GM12878 (cell line): ENCODE measurements around the gene CNKSR3. TPM values are rescaled to one million over a fixed set of nuclear protein-coding genes. Genes with fewer than 3 reads are reported as not detected.

ENCODE experiments used
- ATAC-seq: fragments of 200-7000 bp; cut with Tn5 transposase; 3 replicates; pipeline ENCODE4 v1.9.1; 2020; ENCODE audit warnings: mild to moderate bottlenecking, moderate library complexity
- BruUV-seq: library from RNA; stranded (reverse); fragments of 400-500 nt; replicated peaks from 2 replicates; lab custom pipeline; 2021; lab: Mats Ljungman, UMichigan
- CTCF ChIA-PET: fragments of 300-600 bp; sonication (Branson Sonifier 250); formaldehyde crosslinking; extraction: SDS; loops from one replicate; lab custom pipeline; 2021; ENCODE audit warnings: inconsistent platforms; lab: Yijun Ruan, JAX
- POLR2A ChIA-PET: fragments of 350-600 bp; formaldehyde crosslinking; extraction: SDS; loops from one replicate; lab custom pipeline; 2021; ENCODE audit warnings: inconsistent platforms; lab: Charles Lee
- RAD21 ChIA-PET: fragments of 300-600 bp; sonication (Branson Sonifier 250); formaldehyde crosslinking; loops from one replicate; lab custom pipeline; 2023; ENCODE audit warnings: antibody characterized with exemption; ENCODE audit not compliant: unreplicated experiment; lab: Charles Lee
- SMC1A ChIA-PET: fragments of 300-600 bp; sonication (Branson Sonifier 250); formaldehyde crosslinking; loops from one replicate; lab custom pipeline; 2023; ENCODE audit not compliant: unreplicated experiment, uncharacterized antibody; lab: Charles Lee
- DNase-seq: peaks from one replicate; pipeline ENCODE4 v3.0.0-alpha.2; 2011; ENCODE audit warnings: low read depth, low spot score
- FAIRE-seq: peaks from 3 replicates; lab custom pipeline; 2011; peaks lifted over from hg19 to GRCh38; lab: Jason Lieb, UNC
- H2AFZ ChIP-seq: 2 replicates; pipeline ENCODE4 v1.6.0; 2011; ENCODE audit warnings: low read depth, low read length, control low read depth; ENCODE audit not compliant: control insufficient read depth
- H3K27ac ChIP-seq: 2 replicates; pipeline ENCODE4 v1.5.1; 2011; ENCODE audit warnings: control low read depth; ENCODE audit not compliant: control insufficient read depth, insufficient read depth
- H3K27me3 ChIP-seq, 2 experiments: replicated peaks in 1 of 2; 2 replicates each; pipeline versions ENCODE4 v1.6.0 to v1.6.1; 2011; ENCODE audit warnings: low read length in 1 of 2; ENCODE audit not compliant: control insufficient read depth in 2 of 2, insufficient read depth in 2 of 2
- H3K36me3 ChIP-seq, 2 experiments: 2 replicates each; pipeline ENCODE4 v1.5.1; 2011; ENCODE audit warnings: low read length in 1 of 2; ENCODE audit not compliant: control insufficient read depth in 2 of 2, insufficient read depth in 2 of 2
- H3K4me1 ChIP-seq: 2 replicates; pipeline ENCODE4 v1.6.1; 2011; ENCODE audit warnings: mild to moderate bottlenecking, low read length, moderate library complexity, mixed read lengths; ENCODE audit not compliant: control insufficient read depth, insufficient read depth
- H3K4me2 ChIP-seq: 2 replicates; pipeline ENCODE4 v1.6.0; 2011; ENCODE audit warnings: control low read depth; ENCODE audit not compliant: control insufficient read depth, insufficient read depth
- H3K4me3 ChIP-seq: fragments of 200-600 bp; sonication (generic); 2 replicates; pipeline ENCODE4 v1.5.1; 2016
- H3K79me2 ChIP-seq: 2 replicates; pipeline ENCODE4 v1.6.0; 2011; ENCODE audit warnings: low read length; ENCODE audit not compliant: control insufficient read depth, insufficient read depth
- H3K9ac ChIP-seq: 2 replicates; pipeline ENCODE4 v1.8.0; 2011; ENCODE audit warnings: low read length, control low read depth, mixed read lengths; ENCODE audit not compliant: control insufficient read depth, insufficient read depth
- H3K9me3 ChIP-seq: replicated peaks from 3 replicates; pipeline ENCODE4 v1.5.1; 2011; ENCODE audit warnings: mild to moderate bottlenecking, low read length; ENCODE audit not compliant: control insufficient read depth, insufficient read depth
- H4K20me1 ChIP-seq: 2 replicates; pipeline ENCODE4 v1.6.0; 2011; ENCODE audit not compliant: control insufficient read depth, insufficient read depth
- BMI1 ChIP-seq: fragments of 450-650 bp; IDR thresholded peaks from 2 replicates; pipeline ENCODE4 v1.6.1; 2016; ENCODE audit warnings: mild to moderate bottlenecking, moderate library complexity, borderline replicate concordance
- HDGF ChIP-seq: fragments of 450-650 bp; IDR thresholded peaks from 2 replicates; pipeline ENCODE4 v1.6.1; 2016; ENCODE audit warnings: antibody characterized with exemption
- MXI1 ChIP-seq: fragments of 150-350 bp; IDR thresholded peaks from 2 replicates; pipeline ENCODE4 v1.6.1; 2011; ENCODE audit warnings: low read depth, mild to moderate bottlenecking, inconsistent platforms, low read length, improper control_type of control experiment
- NRF1 ChIP-seq: conservative IDR thresholded peaks from 2 replicates; pipeline ENCODE4 v1.6.1; 2011; ENCODE audit warnings: mild to moderate bottlenecking, low read depth, low read length, improper control_type of control experiment
- RBBP5 ChIP-seq: fragments of 200-600 bp; sonication (generic); conservative IDR thresholded peaks from 2 replicates; pipeline ENCODE4 v1.6.1; 2016
- RFX5 ChIP-seq: IDR thresholded peaks from 2 replicates; pipeline ENCODE4 v1.6.1; 2011; ENCODE audit warnings: low read depth, low read length, improper control_type of control experiment
- TCF3 ChIP-seq: IDR thresholded peaks from 2 replicates; pipeline ENCODE4 v1.6.1; 2012; ENCODE audit warnings: low read depth, mild to moderate bottlenecking, low read length, borderline replicate concordance; ENCODE audit not compliant: insufficient read depth
- ZNF622 ChIP-seq: fragments of 450-650 bp; IDR thresholded peaks from 2 replicates; pipeline ENCODE4 v1.6.1; 2017; ENCODE audit warnings: mild to moderate bottlenecking, inconsistent platforms
- WGBS: methylation state at CpG from one replicate; pipeline ENCODE4 v1.1.6; 2016; ENCODE audit warnings: low lambda C conversion rate; ENCODE audit not compliant: insufficient replicate concordance, insufficient coverage; ENCODE audit errors: missing lambda C conversion rate; 5-methylcytosine and 5-hydroxymethylcytosine counted together
- in situ Hi-C: fragments of 300-500 bp; cut with MboI; formaldehyde crosslinking; loops from 9 replicates; pipeline ENCODE4 v1.14.3; 2018; ENCODE audit warnings: mixed read lengths
- intact Hi-C: fragments of 100-400 bp; cut with micrococcal nuclease; formaldehyde crosslinking; loops from one replicate; pipeline ENCODE4 v1.14.2; 2022; ENCODE audit not compliant: unreplicated experiment
- polyA plus RNA-seq, 11 experiments: library from polyadenylated mRNA; depleted of rRNA in 4 of 11; unstranded in 6 of 11; stranded (reverse) in 5 of 11; fragments of >200 nt; fragmentation: Nextera tagmentation in 4 of 11; fragmentation: Illumina TruSeq in 1 of 11; extraction: Ambion mirVana in 4 of 11; extraction: Trizol in 1 of 11; gene quantifications; 1 replicate in 1 of 11; 2 replicates in 10 of 11; pipeline versions ENCODE4 v1.2.1 to v1.2.3, GENCODE V29; 2011 to 2016; ENCODE audit warnings: inconsistent platforms in 2 of 11, missing spikeins in 2 of 11, low read depth in 1 of 11
- total RNA-seq, 4 experiments: library from RNA; depleted of rRNA in 3 of 4; stranded (reverse); fragments of >200 nt in 3 of 4; fragmentation: Illumina TruSeq in 1 of 4; extraction: Trizol in 1 of 4; gene quantifications; 2 replicates each; pipeline versions ENCODE4 v1.2.1 to v1.2.3, GENCODE V29; 2013 to 2021
- TF ChIP-seq, protein P1 (sequence below): fragments of 150-350 bp; IDR thresholded peaks from 2 replicates; pipeline ENCODE4 v1.6.1; 2016; ENCODE audit warnings: low read depth, low read length
- TF ChIP-seq, protein P2 (sequence below): IDR thresholded peaks from 2 replicates; pipeline ENCODE4 v1.6.1; 2012; ENCODE audit warnings: improper control_type of control experiment, low read depth, low read length; ENCODE audit not compliant: insufficient replicate concordance
- TF ChIP-seq, protein P3 (sequence below): IDR thresholded peaks from 2 replicates; pipeline ENCODE4 v1.6.1; 2011; ENCODE audit warnings: mild to moderate bottlenecking, low read depth, low read length, moderate library complexity; ENCODE audit not compliant: insufficient replicate concordance

The CNKSR3 gene
- total and polyA plus RNA-seq, 10 of the 15 experiments (the other 5 are each of a cell fraction or from before 2014, with no cell fraction given), result under 0.01 to 0.48 (median 0.12) TPM; not detected in 2

DNA sequence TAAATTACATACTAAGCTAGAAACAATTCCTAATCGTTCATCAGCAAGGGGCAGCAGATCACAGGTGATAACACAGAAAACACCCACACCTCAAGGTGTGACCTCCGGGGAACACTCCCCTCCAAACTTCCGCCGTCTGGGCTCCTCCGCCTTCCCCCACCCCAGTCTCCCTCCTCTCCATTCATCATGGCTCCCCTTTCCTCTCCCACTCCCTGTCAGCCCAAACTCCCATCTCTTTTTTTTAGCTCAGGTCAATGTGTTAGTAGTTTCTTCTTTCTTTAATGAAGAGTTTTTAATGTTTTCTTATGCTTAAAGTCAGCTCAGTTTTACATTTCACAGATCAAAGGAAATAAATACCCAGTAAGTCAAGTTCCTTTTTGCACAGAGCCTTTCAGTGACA lies 20.7 kb downstream of the CNKSR3 start:
- Histone ChIP-seq H3K9ac (no peak overlapping the region), H2AFZ (no peak overlapping the region), H3K36me3 (no peaks in the 10 kb centered on the region), H3K27ac (no peak overlapping the region), H3K9me3 (no peaks in the 10 kb centered on the region), H3K4me3 (no peak overlapping the region), H3K4me1 (no peaks in the 10 kb centered on the region), H3K79me2 (no peaks in the 10 kb centered on the region), H3K27me3 (no peaks in the 10 kb centered on the region), H4K20me1 (no peaks in the 10 kb centered on the region), H3K4me2 (no peak overlapping the region)
- ChIA-PET CTCF (no interaction called here), SMC1A (no interaction called here), POLR2A (no interaction called here), RAD21 (no interaction called here)
- intact Hi-C loops, result no loop called here
- DNase-seq (no peak), FAIRE-seq (no peak), ATAC-seq (no peak)
- BruUV-seq, result no TSS peak
- no peak for TF ChIP-seq TCF3
- no peak for TF ChIP-seq HDGF
- TF ChIP-seq RFX5, result no peak
- no peak for TF ChIP-seq RBBP5
- TF ChIP-seq, protein P1, sequence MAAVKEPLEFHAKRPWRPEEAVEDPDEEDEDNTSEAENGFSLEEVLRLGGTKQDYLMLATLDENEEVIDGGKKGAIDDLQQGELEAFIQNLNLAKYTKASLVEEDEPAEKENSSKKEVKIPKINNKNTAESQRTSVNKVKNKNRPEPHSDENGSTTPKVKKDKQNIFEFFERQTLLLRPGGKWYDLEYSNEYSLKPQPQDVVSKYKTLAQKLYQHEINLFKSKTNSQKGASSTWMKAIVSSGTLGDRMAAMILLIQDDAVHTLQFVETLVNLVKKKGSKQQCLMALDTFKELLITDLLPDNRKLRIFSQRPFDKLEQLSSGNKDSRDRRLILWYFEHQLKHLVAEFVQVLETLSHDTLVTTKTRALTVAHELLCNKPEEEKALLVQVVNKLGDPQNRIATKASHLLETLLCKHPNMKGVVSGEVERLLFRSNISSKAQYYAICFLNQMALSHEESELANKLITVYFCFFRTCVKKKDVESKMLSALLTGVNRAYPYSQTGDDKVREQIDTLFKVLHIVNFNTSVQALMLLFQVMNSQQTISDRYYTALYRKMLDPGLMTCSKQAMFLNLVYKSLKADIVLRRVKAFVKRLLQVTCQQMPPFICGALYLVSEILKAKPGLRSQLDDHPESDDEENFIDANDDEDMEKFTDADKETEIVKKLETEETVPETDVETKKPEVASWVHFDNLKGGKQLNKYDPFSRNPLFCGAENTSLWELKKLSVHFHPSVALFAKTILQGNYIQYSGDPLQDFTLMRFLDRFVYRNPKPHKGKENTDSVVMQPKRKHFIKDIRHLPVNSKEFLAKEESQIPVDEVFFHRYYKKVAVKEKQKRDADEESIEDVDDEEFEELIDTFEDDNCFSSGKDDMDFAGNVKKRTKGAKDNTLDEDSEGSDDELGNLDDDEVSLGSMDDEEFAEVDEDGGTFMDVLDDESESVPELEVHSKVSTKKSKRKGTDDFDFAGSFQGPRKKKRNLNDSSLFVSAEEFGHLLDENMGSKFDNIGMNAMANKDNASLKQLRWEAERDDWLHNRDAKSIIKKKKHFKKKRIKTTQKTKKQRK, result no peak
- TF ChIP-seq, protein P2, sequence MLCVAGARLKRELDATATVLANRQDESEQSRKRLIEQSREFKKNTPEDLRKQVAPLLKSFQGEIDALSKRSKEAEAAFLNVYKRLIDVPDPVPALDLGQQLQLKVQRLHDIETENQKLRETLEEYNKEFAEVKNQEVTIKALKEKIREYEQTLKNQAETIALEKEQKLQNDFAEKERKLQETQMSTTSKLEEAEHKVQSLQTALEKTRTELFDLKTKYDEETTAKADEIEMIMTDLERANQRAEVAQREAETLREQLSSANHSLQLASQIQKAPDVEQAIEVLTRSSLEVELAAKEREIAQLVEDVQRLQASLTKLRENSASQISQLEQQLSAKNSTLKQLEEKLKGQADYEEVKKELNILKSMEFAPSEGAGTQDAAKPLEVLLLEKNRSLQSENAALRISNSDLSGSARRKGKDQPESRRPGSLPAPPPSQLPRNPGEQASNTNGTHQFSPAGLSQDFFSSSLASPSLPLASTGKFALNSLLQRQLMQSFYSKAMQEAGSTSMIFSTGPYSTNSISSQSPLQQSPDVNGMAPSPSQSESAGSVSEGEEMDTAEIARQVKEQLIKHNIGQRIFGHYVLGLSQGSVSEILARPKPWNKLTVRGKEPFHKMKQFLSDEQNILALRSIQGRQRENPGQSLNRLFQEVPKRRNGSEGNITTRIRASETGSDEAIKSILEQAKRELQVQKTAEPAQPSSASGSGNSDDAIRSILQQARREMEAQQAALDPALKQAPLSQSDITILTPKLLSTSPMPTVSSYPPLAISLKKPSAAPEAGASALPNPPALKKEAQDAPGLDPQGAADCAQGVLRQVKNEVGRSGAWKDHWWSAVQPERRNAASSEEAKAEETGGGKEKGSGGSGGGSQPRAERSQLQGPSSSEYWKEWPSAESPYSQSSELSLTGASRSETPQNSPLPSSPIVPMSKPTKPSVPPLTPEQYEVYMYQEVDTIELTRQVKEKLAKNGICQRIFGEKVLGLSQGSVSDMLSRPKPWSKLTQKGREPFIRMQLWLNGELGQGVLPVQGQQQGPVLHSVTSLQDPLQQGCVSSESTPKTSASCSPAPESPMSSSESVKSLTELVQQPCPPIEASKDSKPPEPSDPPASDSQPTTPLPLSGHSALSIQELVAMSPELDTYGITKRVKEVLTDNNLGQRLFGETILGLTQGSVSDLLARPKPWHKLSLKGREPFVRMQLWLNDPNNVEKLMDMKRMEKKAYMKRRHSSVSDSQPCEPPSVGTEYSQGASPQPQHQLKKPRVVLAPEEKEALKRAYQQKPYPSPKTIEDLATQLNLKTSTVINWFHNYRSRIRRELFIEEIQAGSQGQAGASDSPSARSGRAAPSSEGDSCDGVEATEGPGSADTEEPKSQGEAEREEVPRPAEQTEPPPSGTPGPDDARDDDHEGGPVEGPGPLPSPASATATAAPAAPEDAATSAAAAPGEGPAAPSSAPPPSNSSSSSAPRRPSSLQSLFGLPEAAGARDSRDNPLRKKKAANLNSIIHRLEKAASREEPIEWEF, result no peak
- no peak for TF ChIP-seq ZNF622
- no peak for TF ChIP-seq MXI1
- TF ChIP-seq BMI1, result no peak
- TF ChIP-seq, protein P3, sequence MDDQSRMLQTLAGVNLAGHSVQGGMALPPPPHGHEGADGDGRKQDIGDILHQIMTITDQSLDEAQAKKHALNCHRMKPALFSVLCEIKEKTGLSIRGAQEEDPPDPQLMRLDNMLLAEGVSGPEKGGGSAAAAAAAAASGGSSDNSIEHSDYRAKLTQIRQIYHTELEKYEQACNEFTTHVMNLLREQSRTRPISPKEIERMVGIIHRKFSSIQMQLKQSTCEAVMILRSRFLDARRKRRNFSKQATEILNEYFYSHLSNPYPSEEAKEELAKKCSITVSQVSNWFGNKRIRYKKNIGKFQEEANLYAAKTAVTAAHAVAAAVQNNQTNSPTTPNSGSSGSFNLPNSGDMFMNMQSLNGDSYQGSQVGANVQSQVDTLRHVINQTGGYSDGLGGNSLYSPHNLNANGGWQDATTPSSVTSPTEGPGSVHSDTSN, result no peak
- no peak for TF ChIP-seq NRF1
- in situ Hi-C loops, result no loop called here
- 63% methylated on average over 5 of the region's 5 CpGs for WGBS
